ENCODE data around the gene GABRA4. TPM values are rescaled to one million over a fixed set of nuclear protein-coding genes. Genes with fewer than 3 reads are reported as not detected.

GABRA4 gene
- total RNA-seq: under 1 TPM in 1 of 4 donors, not detected in 3; 0.08 TPM

- TF ChIP-seq CTCF (IDR thresholded peaks at IDR 0.05): no peak
- no peak for TF ChIP-seq POLR2A (IDR thresholded peaks at IDR 0.05)
- Histone ChIP-seq H3K36me3 (no peaks in the 10 kb centered on the region), H3K4me3 (replicated peaks in 1 of 3) (no peak within 1 kb of the TSS), H3K9me3 (no peaks in the 10 kb centered on the region), H3K27me3 (no peaks in the 10 kb centered on the region), H3K4me1 (peaks cover 0 to 9% of the 10 kb centered on the region in 2 donors), H3K27ac (no peak within 1 kb of the TSS)
- no peak for DNase-seq
- intact Hi-C loops (cut with DNase I): no loop called here
- 2 to 3% methylated on average over 35 to 44 of the region's 67 CpGs for WGBS, 2 donors
Measured at GRCh38 chr4:46993075-46994006, at the start of gene GABRA4. TSS of gene GABRA4 (minus strand) at chr4:46993581. CDS start at chr4:46993424, 157 bp downstream.

- no peaks in the 10 kb centered on the region for H3K9me3 ChIP-seq
- H3K4me3 ChIP-seq (replicated peaks in 1 of 3): no peak overlapping the region
- no peaks in the 10 kb centered on the region for H3K27me3 ChIP-seq
- no peaks in the 10 kb centered on the region for H3K36me3 ChIP-seq
- 88 to 94% methylated on average over 3 of the region's 3 CpGs for WGBS, 2 donors
- intact Hi-C loops (cut with DNase I): no loop called here
- DNase-seq: no peak
- TF ChIP-seq CTCF (IDR thresholded peaks at IDR 0.05): no peak
- TF ChIP-seq POLR2A (IDR thresholded peaks at IDR 0.05): no peak
- H3K27ac ChIP-seq: no peak overlapping the region
- no peaks in the 10 kb centered on the region for H3K4me1 ChIP-seq
Measured at GRCh38 chr4:47040828-47041227, 47.4 kb upstream of the GABRA4 start.

GRCh38 chr4:47038263-47038662 is 44.9 kb upstream of the GABRA4 start:
- Histone ChIP-seq H3K27me3 (no peaks in the 10 kb centered on the region), H3K4me1 (no peaks in the 10 kb centered on the region), H3K27ac (no peak overlapping the region), H3K9me3 (no peaks in the 10 kb centered on the region), H3K36me3 (no peaks in the 10 kb centered on the region), H3K4me3 (replicated peaks in 1 of 3) (no peak overlapping the region)
- TF ChIP-seq CTCF (IDR thresholded peaks at IDR 0.05) (no peak), POLR2A (IDR thresholded peaks at IDR 0.05) (no peak)
- no peak for DNase-seq
- 73 to 76% methylated on average over 1 of the region's 1 CpG for WGBS, 2 donors
- intact Hi-C loops (cut with DNase I): loop anchor here (10.0 kb wide), 1 partner anchor 193 kb away; no protein-coding TSS in a partner anchor

- no peaks in the 10 kb centered on the region for H3K36me3 ChIP-seq
- intact Hi-C loops (cut with DNase I): loop anchor here (10.0 kb wide), 1 partner anchor 188 kb away; no protein-coding TSS in a partner anchor
- H3K4me3 ChIP-seq (replicated peaks in 1 of 3): peak overlapping the region in 2 of 3 donors; percentile 10 to 30
- H3K27ac ChIP-seq: no peak overlapping the region
- no peaks in the 10 kb centered on the region for H3K9me3 ChIP-seq
- DNase-seq: peak; percentile 52 to 58
- no peaks in the 10 kb centered on the region for H3K27me3 ChIP-seq
- TF ChIP-seq CTCF (IDR thresholded peaks at IDR 0.05): peak in 3 of 6 experiments; percentile 64 to 69 (median 68)
- TF ChIP-seq POLR2A (IDR thresholded peaks at IDR 0.05): no peak
- 3% methylated on average over 37 to 39 of the region's 47 CpGs for WGBS, 2 donors
- peaks cover 0 to 4% of the 10 kb centered on the region in 2 donors for H3K4me1 ChIP-seq
Measured at GRCh38 chr4:47032405-47033106, 39.2 kb upstream of the GABRA4 start.
